Lung (tissue), 12 donors: Measurements from ENCODE around the gene PLP2. TPM values are rescaled to one million over a fixed set of nuclear protein-coding genes. Genes with fewer than 3 reads are reported as not detected.

Source experiments
- ATAC-seq: fragments of 200-7000 bp; cut with Tn5 transposase; one replicate; pipeline ENCODE4 v1.9.1; 2020; ENCODE audit warnings: moderate number of reproducible peaks; ENCODE audit not compliant: insufficient read depth, low FRiP score
- DNase-seq, 3 donors: peaks; one replicate each; pipeline ENCODE4 v3.0.0-alpha.2; 2013 to 2017
- H3K27ac ChIP-seq, 2 donors: one replicate each; pipeline ENCODE4 v1.5.1; 2013; ENCODE audit warnings: mild to moderate bottlenecking in 2 of 2, moderate library complexity in 2 of 2, control low read depth in 1 of 2, inconsistent platforms in 1 of 2, low read depth in 1 of 2, low read length in 1 of 2
- H3K27me3 ChIP-seq, 3 donors: one replicate each; pipeline ENCODE4 v1.5.1; 2013; ENCODE audit warnings: low read length in 2 of 3; ENCODE audit not compliant: control insufficient read depth in 3 of 3, insufficient read depth in 3 of 3
- H3K36me3 ChIP-seq, 4 donors: one replicate each; pipeline ENCODE4 v1.5.1; 2013; ENCODE audit warnings: low read length in 4 of 4, mild to moderate bottlenecking in 1 of 4, moderate library complexity in 1 of 4; ENCODE audit not compliant: control insufficient read depth in 4 of 4, insufficient read depth in 4 of 4
- H3K4me1 ChIP-seq, 5 donors: one replicate each; pipeline ENCODE4 v1.5.1; 2013; ENCODE audit warnings: low read length in 5 of 5, mild to moderate bottlenecking in 2 of 5, moderate library complexity in 1 of 5; ENCODE audit not compliant: control insufficient read depth in 5 of 5, insufficient read depth in 5 of 5
- H3K4me3 ChIP-seq: one replicate; pipeline ENCODE4 v1.5.1; 2013; ENCODE audit warnings: mild to moderate bottlenecking, control low read depth, moderate library complexity
- H3K9ac ChIP-seq, 2 donors: one replicate each; pipeline ENCODE4 v1.5.1; 2013; ENCODE audit warnings: low read length in 2 of 2, control low read depth in 1 of 2; ENCODE audit not compliant: insufficient read depth in 1 of 2
- H3K9me3 ChIP-seq, 4 donors: one replicate each; pipeline ENCODE4 v1.5.1; 2013; ENCODE audit warnings: low read length in 3 of 4, mild to moderate bottlenecking in 1 of 4, moderate library complexity in 1 of 4; ENCODE audit not compliant: control insufficient read depth in 4 of 4, insufficient read depth in 3 of 4
- WGBS, 2 donors: extraction: QIAGEN DNeasy Blood & Tissue Kit; methylation state at CpG; one replicate each; pipeline ENCODE4 v1.1.7; 2013; 5-methylcytosine and 5-hydroxymethylcytosine counted together
- polyA plus RNA-seq, 2 donors: library from polyadenylated mRNA; stranded (reverse); fragments of 200-250 nt; gene quantifications; one replicate each; pipeline ENCODE4 v1.2.1, GENCODE V29; 2013
- total RNA-seq, 2 donors: library from RNA; depleted of rRNA in 1 of 2; stranded (reverse); fragments of >200 nt in 1 of 2; gene quantifications; one replicate each; pipeline ENCODE4 v1.2.1, GENCODE V29; 2014 to 2021
- TF ChIP-seq, protein P1 (sequence below): IDR thresholded peaks from 2 replicates; pipeline ENCODE4 v1.5.1; 2012; ENCODE audit warnings: mild to moderate bottlenecking; ENCODE audit errors: control extremely low read depth, extremely low read depth
- donor health status: control.
- donor health status: control.
- donor health status: Bipolar disorder and iron deficiency.
- donor health status: healthy.
- donor health status: DM: yes; HTN: yes; CAD: no.

PLP2 gene
- total and polyA plus RNA-seq, 4 donors: 8.9 to 222 (median 159) TPM

DNA sequence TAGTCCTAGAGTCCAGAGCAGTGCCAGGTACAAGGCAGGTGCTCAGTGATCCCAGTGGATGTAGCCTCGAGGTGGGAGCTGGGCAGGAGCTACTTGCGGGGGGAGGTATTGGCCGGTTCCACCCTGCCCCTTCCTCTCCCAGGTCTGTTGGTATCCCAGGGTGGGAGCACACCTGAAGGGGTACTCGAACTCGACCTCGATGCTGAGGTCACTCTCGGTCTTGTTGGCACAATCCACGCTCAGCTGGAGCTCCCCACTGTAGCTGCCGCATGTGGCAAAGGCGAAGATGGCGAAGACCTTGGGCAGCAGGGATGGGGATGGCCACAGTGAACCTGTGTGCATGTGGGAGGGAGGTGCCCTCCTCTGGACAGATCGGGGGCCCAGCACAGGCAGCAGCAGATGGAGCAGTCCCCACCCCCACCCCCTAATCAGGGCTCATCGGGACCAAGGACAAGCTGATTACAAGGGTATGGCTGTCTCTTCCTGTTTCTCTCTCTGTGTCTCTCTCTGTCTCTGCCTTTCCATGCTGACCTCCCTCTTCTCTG, 25.9 kb downstream of the PLP2 start:
- Histone ChIP-seq H3K4me3 (no peak overlapping the region), H3K4me1 (peaks cover 0 to 8% (median 3%) of the 10 kb centered on the region in 5 donors), H3K36me3 (no peaks in the 10 kb centered on the region), H3K9ac (no peak overlapping the region), H3K27me3 (no peaks in the 10 kb centered on the region), H3K9me3 (no peaks in the 10 kb centered on the region), H3K27ac (no peak overlapping the region)
- TF ChIP-seq, protein P1, sequence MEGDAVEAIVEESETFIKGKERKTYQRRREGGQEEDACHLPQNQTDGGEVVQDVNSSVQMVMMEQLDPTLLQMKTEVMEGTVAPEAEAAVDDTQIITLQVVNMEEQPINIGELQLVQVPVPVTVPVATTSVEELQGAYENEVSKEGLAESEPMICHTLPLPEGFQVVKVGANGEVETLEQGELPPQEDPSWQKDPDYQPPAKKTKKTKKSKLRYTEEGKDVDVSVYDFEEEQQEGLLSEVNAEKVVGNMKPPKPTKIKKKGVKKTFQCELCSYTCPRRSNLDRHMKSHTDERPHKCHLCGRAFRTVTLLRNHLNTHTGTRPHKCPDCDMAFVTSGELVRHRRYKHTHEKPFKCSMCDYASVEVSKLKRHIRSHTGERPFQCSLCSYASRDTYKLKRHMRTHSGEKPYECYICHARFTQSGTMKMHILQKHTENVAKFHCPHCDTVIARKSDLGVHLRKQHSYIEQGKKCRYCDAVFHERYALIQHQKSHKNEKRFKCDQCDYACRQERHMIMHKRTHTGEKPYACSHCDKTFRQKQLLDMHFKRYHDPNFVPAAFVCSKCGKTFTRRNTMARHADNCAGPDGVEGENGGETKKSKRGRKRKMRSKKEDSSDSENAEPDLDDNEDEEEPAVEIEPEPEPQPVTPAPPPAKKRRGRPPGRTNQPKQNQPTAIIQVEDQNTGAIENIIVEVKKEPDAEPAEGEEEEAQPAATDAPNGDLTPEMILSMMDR: no peak
- 75 to 85% methylated on average over 13 of the region's 13 CpGs for WGBS, 2 donors
- ATAC-seq (no peak), DNase-seq (no peak)

DNA sequence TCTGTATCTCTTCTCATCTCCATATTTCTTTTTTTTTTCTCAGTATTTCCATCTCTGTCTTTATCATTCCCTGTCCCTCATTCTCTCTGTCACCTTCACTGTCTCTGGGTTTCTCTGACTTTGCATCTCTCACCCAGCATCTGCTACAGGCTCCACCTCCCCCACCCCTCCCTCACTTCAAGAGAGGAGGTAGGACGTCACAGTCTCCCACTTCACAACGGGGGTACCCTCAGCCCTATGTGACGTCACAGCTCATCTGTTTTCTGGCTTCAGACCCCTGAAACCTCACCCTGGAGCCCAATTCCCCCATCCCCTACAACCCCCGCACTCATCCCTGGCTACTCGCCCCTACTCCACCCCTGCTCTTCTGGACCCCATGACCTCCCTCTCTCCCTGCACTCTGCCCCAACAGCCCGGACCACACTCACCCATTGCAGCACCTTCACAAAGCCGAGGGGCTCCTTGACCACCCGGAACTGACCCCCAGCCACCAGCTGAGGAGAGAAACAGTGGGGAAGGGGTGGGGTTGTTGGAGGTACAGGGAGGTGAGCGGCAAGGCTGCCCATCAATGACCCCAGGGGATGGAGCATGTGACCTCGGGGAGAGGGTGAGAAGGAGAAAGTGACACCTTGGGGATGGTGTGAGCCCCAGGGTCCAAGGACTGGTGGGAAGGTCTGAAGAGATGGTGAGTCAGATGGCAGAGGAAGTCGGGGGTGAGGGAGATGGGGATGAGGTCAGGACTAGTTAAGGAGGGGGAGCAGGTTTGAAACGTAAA, 27.0 kb downstream of the PLP2 start:
- TF ChIP-seq, protein P1: no peak
- Histone ChIP-seq H3K4me1 (peaks cover 0 to 8% (median 3%) of the 10 kb centered on the region in 5 donors), H3K27ac (no peak overlapping the region), H3K4me3 (no peak overlapping the region), H3K9ac (no peak overlapping the region), H3K36me3 (no peaks in the 10 kb centered on the region), H3K27me3 (no peaks in the 10 kb centered on the region), H3K9me3 (no peaks in the 10 kb centered on the region)
- WGBS, 2 donors: 36 to 49% methylated on average over 12 of the region's 12 CpGs
- no peak for ATAC-seq
- DNase-seq: no peak

DNA sequence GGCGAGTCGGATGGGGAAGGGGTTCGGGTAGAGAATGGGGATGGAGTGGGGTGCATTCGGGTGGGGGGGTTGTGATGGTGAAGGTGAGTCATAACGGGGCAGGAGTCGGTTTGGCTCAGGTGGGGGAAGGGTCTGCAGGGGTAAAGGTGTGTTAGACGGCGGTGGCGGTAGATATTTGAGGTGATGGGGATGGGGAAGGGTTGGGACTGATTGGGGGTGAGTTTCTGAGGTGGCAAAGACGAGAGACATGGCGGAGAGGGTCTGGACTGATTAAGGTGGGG, 27.6 kb downstream of the PLP2 start:
- no peak overlapping the region for H3K4me3 ChIP-seq
- H3K27me3 ChIP-seq: no peaks in the 10 kb centered on the region
- WGBS, 2 donors: 6 to 46% methylated on average over 11 of the region's 11 CpGs

More for the DNA sequence above, 27.6 kb downstream of the PLP2 start:
- peaks cover 0 to 8% (median 3%) of the 10 kb centered on the region in 5 donors for H3K4me1 ChIP-seq
- H3K36me3 ChIP-seq: no peaks in the 10 kb centered on the region
- H3K9me3 ChIP-seq: no peaks in the 10 kb centered on the region
- no peak for DNase-seq
- H3K27ac ChIP-seq: no peak overlapping the region
- no peak for ATAC-seq
- TF ChIP-seq, protein P1: no peak
- no peak overlapping the region for H3K9ac ChIP-seq
